NCI-H1694 (cell line): ENCODE data around the gene C19orf67.
"Not testable (repeated sequence)": the region's sequence is repeated elsewhere in the genome, so short reads cannot be mapped to it uniquely, and the experiment has no call there.

Experiments used
- DNase-seq: peaks from one replicate; lab custom pipeline; 2025; lab: John Stamatoyannopoulos, UW

C19orf67 gene

DNA sequence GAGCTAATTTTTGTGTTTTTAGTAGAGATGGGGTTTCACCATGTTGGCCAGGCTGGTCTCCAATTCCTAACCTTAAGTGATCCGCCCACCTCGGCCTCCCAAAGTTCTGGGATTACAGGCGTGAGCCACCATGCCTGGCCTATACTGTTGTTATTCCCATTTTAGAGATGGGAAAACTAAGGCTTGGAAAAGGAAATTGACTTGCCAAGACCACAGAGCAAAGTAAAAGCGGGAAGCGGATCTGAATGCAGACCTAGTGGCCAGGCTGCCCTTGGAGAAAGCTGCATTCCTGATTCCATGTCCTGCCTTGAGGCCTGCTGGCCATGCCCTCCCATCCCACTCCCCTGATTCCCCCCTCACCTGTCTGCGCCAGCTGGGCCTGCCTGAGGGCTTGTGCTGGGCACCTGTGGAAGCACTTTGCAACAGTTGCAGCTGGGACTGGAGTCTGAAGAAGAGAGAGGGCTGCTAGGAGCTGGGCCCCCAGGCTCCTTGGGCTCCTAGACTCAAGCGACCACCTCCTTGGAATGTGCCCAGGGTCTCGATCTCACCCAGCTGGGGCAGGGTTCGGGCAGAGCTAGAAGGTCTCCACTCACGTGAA lies 29.4 kb downstream of the C19orf67 start:
- DNase-seq = no peak

GRCh38 chr19:14055396-14055795 lies 30.2 kb downstream of the C19orf67 start:
- no peak for DNase-seq

- DNase-seq = no peak
Observed at GRCh38 chr19:14054721-14055120, 30.9 kb downstream of the C19orf67 start.

- DNase-seq = no peak
Observed at GRCh38 chr19:14054099-14054498, 31.5 kb downstream of the C19orf67 start.

- DNase-seq = no peak
Observed at GRCh38 chr19:14053500-14053899, 32.1 kb downstream of the C19orf67 start.

- DNase-seq = no peak
Observed at GRCh38 chr19:14053032-14053431, 32.6 kb downstream of the C19orf67 start.

- no peak for DNase-seq
Observed at GRCh38 chr19:14052470-14052869, 33.1 kb downstream of the C19orf67 start.

- DNase-seq = no peak
Observed at GRCh38 chr19:14051980-14052379, 33.6 kb downstream of the C19orf67 start.

- not testable (repeated sequence) for DNase-seq
Observed at GRCh38 chr19:14050961-14051360, 34.6 kb downstream of the C19orf67 start.

GRCh38 chr19:14050512-14050911 lies 35.1 kb downstream of the C19orf67 start:
- no peak for DNase-seq

- peak; percentile 20 for DNase-seq
Observed at GRCh38 chr19:14048443-14049153, 37.0 kb downstream of the C19orf67 start.

GRCh38 chr19:14047866-14048265 lies 37.7 kb downstream of the C19orf67 start:
- not testable (repeated sequence) for DNase-seq

DNA sequence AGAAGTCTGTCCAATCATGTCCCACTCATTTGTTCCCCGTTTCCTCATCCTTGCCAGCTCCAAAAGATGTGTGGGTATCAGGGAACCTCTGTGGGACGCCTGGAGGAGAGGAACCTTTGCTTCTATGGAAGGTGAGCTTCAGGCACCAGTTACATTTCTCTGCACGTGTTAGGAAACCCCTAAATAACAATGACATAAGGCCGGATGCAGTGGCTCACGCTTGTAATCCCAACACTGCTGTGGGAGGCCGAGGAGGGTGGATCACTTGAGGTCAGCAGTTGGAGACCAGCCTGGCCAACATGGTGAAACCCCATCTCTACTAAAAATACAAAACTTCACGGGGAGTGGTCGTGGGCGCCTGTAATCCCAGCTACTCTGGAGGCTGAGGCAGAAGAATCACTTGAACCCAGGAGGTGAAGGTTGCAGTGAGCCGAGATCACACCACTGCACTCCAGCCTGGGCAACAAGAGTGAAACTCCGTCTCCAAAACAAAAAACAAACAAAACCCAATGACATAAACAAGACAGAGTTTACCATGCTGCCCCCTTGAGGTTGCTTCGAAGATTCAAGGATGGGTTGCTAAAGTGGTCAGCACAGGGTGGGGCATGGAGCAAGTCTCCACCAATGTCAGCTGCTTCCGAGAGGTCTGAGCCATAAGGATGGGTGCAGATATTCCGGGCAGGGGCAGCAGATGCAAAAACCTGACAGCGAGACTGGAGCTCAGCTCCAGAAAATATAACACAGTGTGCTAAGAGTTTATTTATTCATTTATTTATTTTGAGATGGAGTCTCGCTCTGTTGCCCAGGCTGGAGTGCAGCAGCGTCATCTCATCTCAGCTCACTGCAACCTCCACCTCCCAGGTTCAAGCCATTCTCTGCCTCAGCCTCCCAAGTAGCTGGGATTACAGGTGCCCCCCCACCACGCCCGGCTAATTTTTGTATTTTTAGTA lies 42.6 kb downstream of the C19orf67 start:
- DNase-seq = peak; percentile 43

DNA sequence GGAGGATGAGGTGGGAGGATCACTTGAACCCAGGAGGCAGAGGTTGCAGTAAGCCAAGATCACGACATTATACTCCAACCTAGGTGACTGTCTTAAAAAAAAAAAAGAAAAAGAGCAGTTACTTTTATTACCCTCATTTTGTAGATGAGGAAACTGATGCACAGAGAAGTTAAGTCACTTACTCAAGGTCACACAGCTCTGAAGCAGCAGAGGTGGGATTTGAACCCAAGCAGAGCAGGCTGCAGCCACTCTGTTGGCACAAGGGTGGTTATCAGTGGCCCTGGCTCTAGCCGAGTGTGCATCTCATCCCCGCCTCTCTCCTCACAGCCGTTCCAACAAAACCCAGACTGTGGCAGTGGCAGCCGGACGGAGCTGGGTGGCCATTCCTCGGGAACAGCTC lies 46.4 kb downstream of the C19orf67 start:
- no peak for DNase-seq

- DNase-seq = no peak
Observed at GRCh38 chr19:14035706-14036105, 49.9 kb downstream of the C19orf67 start.

DNA sequence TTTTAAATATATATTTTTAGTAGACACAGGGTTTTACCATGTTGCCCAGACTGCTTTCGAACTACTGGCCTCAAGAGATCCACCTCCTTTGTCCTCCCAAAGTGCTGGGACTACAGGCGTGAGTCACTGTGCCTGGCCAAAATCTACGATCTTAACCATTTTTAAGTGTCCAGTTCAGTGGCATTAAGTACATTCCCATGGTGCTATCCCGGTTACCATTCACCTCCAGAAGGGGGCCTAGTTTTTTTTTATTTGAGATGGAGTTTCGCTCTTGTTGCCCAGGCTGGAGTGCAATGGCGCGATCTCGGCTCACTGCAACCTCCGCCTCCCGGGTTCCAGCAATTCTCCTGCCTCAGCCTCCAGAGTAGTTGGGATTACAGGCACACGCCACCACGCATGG lies 50.4 kb downstream of the C19orf67 start:
- not testable (repeated sequence) for DNase-seq

DNA sequence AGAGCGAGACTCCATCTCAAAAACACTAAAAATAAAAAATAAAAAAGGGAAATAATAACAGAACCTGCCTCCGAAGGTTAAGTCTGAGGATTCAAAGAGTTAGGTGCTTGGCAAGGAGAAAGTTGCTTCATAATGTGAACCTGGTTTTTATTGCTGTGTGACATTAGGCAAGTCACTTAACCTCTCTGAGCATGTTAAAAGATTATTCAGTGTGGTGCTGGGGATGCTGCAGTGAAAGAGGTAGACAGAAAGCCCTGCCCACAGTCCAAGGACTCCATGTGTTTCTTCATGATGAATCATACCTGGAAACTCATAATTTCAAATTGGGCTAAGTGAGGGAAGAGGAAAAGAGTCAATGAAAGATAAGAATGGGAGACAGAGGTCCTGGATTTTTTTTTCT lies 51.6 kb downstream of the C19orf67 start:
- DNase-seq = no peak

- peak; percentile 44 for DNase-seq
Observed at GRCh38 chr19:14031719-14032480, 53.7 kb downstream of the C19orf67 start, which contains the start of gene IL27RA. IL27RA (plus strand) TSS chr19:14031762; CDS start chr19:14031873, 111 bp downstream.
